Measurements from ENCODE around the gene LINGO4.
"Not testable (repeated sequence)": the region's sequence is repeated elsewhere in the genome, so short reads cannot be mapped to it uniquely, and the experiment has no call there.

LINGO4 gene

GRCh38 chr1:151813271-151813977 is 8.2 kb upstream of the LINGO4 start:
- no peak for DNase-seq

- no peak for DNase-seq
These were observed 6.0 kb upstream of the LINGO4 start for GRCh38 chr1:151811181-151811580.

- DNase-seq, result no peak
These were observed 4.9 kb upstream of the LINGO4 start for GRCh38 chr1:151809985-151810556.

- DNase-seq, result no peak
These were observed 4.2 kb upstream of the LINGO4 start for GRCh38 chr1:151809290-151809984.

DNA sequence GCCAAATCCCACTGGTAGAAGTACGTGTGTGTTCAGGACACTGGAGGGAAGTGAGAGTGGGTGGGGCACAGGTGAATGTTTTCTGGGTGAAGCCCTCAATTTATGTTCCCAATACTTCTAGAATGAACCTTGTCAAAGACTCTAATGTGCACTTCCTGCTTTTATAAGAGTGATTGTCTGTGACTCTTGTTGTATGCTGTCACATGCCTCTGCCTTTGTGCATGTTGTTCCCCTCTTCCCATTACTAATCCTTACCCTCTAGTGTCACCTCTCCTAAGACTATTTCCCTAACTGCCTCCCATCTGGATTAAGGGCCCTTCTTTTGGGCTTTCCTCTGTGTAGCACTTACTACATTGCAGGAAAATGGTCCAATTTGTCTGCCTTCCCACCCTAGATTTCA is 2.5 kb upstream of the LINGO4 start:
- DNase-seq, result no peak

DNA sequence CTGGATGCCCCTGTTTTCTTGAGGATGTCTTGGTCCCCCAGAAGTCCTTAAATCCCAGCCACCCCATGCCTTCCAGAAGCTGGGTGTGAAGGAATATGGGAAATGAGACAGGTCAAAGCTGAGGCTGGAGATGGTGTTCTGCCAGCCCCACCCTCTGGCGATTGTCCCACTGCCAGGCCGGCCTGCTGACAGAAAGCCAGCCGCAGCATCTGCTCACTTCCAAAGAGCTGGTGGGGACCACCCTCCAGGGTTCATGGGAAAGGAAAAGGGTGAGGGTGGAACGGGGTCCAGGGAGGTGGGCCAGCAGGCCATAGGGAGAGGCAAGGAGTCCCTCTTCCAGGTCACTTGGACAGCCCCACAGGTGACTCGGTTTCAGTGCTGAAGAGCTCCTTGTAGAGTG is 1.9 kb upstream of the LINGO4 start:
- DNase-seq, result no peak

GRCh38 chr1:151806170-151806569 is 951 bp upstream of the LINGO4 start:
- DNase-seq, result no peak

GRCh38 chr1:151803915-151804314 is 1.3 kb downstream of the LINGO4 start:
- no peak for DNase-seq

DNA sequence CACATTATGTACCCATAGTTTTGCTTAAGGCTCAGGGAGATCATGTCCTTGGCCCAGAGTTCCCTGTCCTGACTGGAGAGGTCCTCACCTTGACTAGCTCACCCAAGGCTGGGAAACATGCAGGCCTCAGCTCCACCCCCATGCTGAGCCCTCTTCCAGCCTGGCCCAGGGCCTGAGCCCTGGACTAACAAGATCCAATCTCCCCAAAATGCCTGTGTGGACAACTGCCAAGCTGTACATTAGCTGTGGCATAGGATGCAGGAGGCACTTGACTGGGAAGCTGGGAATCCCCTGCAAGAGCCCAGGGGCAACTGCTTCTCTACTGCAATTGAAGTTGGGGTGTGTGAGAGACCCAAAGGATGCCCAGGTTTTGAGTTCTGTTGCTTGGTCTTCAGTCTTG is 2.1 kb downstream of the LINGO4 start:
- DNase-seq, result no peak

DNA sequence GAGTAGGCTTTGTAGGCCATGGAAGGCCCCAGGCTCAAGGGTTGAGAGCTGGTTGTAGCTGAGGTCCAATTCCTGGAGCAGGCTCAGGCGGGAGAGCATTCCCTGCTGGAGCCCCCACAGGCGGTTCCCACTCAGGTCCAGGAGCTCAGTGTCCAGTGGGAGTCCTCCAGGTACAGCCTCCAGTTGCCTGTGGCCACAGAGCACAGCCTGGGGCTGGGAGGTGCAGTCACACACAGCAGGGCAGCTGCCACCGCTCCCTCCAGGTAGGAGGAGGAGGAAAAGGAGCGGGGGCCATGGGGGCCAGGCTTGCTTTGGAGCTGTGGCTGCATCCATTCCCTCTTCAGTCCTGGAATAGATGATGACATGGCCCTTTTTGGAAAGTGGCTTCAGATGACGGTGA is 2.8 kb downstream of the LINGO4 start:
- DNase-seq, result no peak

- DNase-seq, result no peak
These were observed 3.4 kb downstream of the LINGO4 start for GRCh38 chr1:151801846-151802245.

DNA sequence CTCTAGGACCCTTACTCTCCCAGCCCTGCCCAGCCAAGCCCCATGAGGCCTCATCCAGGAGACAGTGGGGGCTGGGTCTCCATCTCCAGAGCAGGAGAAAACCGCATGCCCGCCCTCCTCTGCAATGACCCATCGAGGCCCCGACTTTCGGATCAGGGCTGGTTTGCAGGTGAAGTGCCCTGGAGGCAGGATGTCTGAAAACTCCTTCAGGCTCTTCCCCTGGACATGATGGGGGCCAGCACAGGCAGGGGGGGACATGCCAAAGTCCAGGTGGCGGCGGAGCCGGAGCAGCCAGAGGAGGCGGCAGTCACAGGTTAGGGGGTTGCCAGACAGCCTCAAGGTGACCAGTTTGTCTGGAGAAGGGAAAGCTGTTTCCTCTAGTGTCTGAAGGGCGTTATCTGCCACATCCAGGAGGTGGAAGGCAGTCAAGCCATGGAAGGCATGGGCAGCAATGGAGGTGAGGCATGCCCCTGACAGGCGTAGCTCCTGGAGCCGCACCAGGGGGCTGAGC is 3.9 kb downstream of the LINGO4 start:
- no peak for DNase-seq

DNA sequence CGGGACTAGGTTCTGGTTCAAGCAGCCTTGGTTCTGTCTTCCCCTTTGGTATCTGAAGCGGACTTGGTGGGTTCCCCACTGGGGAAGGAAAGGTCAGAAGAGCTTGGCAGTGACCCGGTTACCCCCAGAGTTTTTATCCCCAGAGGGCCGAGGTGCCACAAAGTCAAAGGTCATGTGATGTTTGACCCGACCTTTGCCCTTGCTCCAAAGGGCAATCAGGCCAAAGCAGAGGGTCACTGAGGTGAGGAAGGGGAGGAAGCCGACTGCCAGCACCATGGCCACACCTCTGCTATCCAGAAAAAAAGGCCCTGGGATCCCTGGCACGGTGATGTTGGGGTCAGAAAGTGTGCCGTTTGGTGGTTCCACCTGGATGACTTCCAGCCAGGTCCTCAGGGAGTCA is 4.4 kb downstream of the LINGO4 start:
- no peak for DNase-seq

- no peak for DNase-seq
These were observed 5.8 kb downstream of the LINGO4 start for GRCh38 chr1:151799179-151800022.

- DNase-seq, result no peak
These were observed 6.6 kb downstream of the LINGO4 start for GRCh38 chr1:151798571-151798970.

DNA sequence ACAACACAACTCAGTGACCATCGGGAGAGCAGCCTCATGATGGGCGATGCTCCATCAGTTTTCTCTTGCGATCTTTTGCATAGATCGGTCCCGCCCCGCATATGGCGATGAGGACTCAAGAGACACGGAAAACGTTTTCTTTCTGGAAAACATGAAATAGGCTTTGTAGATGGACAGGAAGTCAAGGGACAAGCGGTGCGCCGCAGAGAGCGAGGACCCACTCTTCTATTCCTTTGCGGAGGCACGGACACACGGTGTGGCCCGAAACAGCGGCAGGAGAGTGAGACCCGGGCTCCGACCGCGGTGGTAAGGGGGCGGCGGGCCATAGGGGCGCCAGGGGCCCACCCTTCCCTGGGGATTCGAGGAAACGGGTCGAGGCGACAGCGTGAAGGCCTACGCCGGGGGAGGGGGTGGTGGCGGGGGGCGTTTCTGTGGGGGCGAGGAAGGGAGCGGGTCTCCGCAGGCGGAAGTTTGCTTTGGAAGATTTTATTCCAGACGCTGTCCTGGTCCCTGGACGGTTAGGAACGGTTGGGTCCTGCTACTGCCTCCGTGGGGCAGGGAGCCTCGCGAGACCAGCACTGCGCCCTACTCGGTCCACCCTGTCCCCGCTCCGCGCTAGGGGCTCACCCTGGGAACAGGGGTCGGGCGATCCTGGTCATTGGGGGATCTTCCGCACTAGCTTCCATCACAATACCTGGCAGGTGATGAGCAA is 14.1 kb downstream of the LINGO4 start:
- no peak for DNase-seq

DNA sequence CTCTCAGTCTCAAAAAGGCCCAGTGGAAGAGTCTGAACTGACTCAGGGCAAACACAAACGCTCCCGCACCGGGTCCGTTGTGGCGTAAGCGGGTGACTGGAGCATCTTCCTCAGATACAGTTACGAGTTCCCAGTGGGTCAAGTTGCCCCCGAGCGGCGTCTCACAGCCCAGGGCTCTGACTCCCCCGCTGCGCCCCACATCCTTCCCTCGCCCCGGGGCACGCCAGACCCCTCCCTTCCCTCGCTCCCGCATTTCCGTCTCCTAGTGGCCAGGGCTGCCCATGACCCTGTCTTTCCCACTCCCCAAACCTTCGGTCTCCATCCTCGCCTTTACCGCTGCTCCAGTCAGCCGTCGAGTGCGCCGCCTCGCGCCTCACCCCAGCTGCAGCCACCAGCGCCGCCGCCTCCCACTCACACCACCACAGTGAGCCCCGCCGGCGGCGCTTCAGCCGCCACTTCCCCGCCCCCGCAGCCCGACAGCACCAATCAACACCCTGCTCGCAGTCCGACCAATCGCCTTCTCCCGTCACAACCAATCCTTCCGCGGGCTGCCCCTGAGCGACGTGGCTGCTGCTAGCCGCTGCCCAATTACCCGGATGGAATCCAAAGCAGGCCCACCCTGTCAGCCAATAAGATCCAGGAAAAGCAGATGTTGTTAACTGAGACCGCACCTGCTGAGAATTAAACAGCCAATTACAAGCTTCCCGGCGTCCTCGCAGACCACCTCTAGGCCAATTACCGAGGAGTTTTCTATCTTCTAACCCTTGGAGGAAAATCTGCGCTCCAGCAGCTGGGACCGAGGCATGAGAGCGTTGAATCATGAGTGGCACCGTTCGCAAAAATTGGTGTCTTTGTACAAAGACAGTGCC is 14.9 kb downstream of the LINGO4 start, which contains the start of gene TDRKH:
TSS of gene TDRKH (minus strand) at position 430 of the 869 bp plus-strand sequence. CDS start 7,478 bp downstream, outside the sequence.
- peak; percentile 97 to 99 (median 98) for DNase-seq

DNA sequence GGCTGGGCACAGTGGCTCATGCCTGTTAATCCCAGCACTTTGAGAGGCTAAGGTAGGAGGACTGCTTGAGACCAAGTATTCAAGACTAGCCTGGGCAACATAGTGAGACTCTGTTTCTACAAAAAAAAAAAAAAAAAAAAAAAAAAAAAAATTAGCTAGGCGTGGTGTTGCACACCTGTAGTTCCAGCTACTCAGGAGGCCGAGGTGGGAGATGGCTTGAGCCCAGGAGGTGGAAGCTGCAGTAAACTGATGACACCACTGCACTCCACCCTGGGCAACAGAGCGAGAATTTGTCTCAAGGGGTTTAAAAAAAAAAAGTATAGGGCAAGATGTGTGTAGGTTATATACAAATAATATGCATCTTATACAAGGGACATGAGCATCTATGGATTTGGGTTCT is 17.5 kb downstream of the LINGO4 start:
- DNase-seq, result no peak

- no peak for DNase-seq
These were observed 21.4 kb downstream of the LINGO4 start for GRCh38 chr1:151783796-151784195.

GRCh38 chr1:151782741-151783140 is 22.5 kb downstream of the LINGO4 start:
- no peak for DNase-seq

- DNase-seq, result not testable (repeated sequence)
These were observed 23.2 kb downstream of the LINGO4 start for GRCh38 chr1:151782026-151782425.

Measured in T-helper 1 cell (primary cell).